BE2C (cell line): ENCODE data around the gene ZNF189.

Source experiments
- DNase-seq: peaks from one replicate; pipeline ENCODE4 v3.0.0-alpha.2; 2020
- H3K27me3 ChIP-seq: fragments of 250-450 bp; sonication (Bioruptor Pico); 2 replicates; pipeline ENCODE4 v1.5.1; 2020; ENCODE audit warnings: mild to moderate bottlenecking
- H3K36me3 ChIP-seq: fragments of 250-450 bp; sonication (Bioruptor Pico); 2 replicates; pipeline ENCODE4 v1.5.1; 2020; ENCODE audit warnings: mild to moderate bottlenecking
- H3K4me1 ChIP-seq: fragments of 250-450 bp; sonication (Bioruptor Pico); 2 replicates; pipeline ENCODE4 v1.5.1; 2020
- H3K4me3 ChIP-seq: 2 replicates; pipeline ENCODE4 v1.5.1; 2011; ENCODE audit warnings: low read depth, low read length
- H3K9me3 ChIP-seq: fragments of 250-450 bp; sonication (Bioruptor Pico); 2 replicates; pipeline ENCODE4 v1.5.1; 2020
- TF ChIP-seq, protein P1 (sequence below): IDR thresholded peaks from 2 replicates; pipeline ENCODE4 v1.5.1; 2012; ENCODE audit warnings: mild to moderate bottlenecking, low read depth, low read length

ZNF189 gene

DNA sequence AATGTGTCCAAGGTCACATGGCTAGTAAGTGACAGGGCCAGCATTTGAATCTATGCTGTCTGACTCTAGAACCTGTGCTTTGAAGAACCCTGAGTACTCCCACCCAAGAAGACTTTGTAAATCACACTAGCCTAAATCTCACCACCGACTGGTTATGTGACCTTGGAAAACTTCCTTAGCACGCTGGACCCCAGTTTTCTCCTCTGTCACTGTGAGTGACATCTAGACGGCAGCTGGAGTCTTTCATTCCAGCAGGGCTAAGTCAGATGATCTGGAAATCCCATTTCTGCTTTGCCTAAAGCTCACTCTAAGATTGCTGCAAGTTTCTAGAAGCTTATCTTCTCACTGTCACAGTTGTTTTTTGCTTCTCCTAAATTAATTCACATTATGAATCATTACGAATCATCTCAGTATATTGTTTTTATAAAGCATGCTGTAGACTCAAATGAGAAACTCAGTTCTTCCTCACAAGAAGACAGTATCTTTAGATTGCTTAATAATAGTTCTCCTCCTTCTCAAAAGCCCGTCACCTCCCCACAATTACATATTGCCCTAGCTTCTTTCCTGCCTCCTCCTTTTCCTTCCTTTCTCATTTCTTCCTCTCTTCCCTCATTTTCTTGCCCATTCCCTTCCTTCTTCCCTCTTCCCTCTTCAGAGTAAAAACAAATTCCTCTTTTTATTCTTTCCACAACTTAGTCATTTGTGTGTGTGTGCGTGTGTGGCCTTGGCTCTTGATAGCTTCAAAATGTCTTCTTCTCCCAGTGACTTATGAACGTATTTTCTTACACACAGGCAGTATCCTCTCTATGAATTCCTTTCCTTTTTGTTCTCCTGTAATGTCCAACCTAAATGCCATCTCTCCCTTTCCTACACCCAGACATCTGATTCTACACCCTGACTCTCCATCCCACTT lies 20.1 kb downstream of the ZNF189 start:
- Histone ChIP-seq H3K36me3 (no peaks in the 10 kb centered on the region), H3K27me3 (no peaks in the 10 kb centered on the region), H3K4me3 (no peak overlapping the region), H3K4me1 (no peaks in the 10 kb centered on the region), H3K9me3 (no peaks in the 10 kb centered on the region)
- TF ChIP-seq, protein P1, sequence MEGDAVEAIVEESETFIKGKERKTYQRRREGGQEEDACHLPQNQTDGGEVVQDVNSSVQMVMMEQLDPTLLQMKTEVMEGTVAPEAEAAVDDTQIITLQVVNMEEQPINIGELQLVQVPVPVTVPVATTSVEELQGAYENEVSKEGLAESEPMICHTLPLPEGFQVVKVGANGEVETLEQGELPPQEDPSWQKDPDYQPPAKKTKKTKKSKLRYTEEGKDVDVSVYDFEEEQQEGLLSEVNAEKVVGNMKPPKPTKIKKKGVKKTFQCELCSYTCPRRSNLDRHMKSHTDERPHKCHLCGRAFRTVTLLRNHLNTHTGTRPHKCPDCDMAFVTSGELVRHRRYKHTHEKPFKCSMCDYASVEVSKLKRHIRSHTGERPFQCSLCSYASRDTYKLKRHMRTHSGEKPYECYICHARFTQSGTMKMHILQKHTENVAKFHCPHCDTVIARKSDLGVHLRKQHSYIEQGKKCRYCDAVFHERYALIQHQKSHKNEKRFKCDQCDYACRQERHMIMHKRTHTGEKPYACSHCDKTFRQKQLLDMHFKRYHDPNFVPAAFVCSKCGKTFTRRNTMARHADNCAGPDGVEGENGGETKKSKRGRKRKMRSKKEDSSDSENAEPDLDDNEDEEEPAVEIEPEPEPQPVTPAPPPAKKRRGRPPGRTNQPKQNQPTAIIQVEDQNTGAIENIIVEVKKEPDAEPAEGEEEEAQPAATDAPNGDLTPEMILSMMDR: no peak
- no peak for DNase-seq

DNA sequence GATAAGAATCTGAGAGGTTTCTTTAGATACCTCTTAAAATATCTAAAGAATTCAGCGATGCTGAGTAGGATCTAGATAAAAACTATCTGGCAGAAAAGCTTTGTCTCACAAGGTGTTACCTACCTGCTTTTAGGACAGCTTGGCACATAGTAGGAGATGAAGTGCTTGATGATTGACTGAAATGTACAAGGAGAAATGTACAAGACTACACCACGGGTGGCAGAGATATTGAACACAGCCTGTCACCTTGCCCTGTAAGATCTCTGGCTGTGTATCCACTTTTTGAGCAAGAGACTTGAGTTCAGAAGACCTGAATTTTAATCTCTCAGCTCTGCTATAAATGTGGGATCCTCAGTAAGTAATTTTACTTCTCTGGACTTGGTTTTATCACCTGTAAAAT lies 21.2 kb downstream of the ZNF189 start:
- no peaks in the 10 kb centered on the region for H3K36me3 ChIP-seq
- TF ChIP-seq, protein P1: no peak
- DNase-seq: no peak
- no peaks in the 10 kb centered on the region for H3K27me3 ChIP-seq
- no peak overlapping the region for H3K4me3 ChIP-seq
- H3K4me1 ChIP-seq: no peaks in the 10 kb centered on the region
- no peaks in the 10 kb centered on the region for H3K9me3 ChIP-seq

DNA sequence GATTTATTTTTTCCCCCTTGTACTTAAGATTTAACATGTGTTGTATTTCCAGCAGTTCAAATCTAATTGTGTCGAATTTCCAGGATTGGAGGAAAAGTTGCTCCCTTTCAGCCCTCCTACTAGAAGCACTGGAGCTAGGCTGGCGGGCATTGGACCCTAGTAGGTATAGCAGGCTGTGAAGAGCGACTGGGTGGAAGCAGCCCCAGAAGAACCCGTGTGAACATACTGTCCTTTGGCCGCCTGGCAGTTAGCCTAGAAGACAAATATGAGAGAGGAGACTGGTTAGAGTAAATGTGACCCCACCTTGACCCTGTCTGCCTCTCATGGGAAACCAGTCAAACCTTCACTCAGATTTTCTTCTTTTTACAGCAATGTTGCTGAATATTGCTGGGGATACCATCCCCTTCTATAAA lies 23.0 kb downstream of the ZNF189 start:
- DNase-seq: no peak
- H3K4me3 ChIP-seq: no peak overlapping the region
- no peaks in the 10 kb centered on the region for H3K9me3 ChIP-seq
- TF ChIP-seq, protein P1: no peak
- H3K27me3 ChIP-seq: 0 out of 2 replicates have a peak, but pooled peaks cover 2% of the 10 kb centered on the region
- no peaks in the 10 kb centered on the region for H3K36me3 ChIP-seq
- no peaks in the 10 kb centered on the region for H3K4me1 ChIP-seq

DNA sequence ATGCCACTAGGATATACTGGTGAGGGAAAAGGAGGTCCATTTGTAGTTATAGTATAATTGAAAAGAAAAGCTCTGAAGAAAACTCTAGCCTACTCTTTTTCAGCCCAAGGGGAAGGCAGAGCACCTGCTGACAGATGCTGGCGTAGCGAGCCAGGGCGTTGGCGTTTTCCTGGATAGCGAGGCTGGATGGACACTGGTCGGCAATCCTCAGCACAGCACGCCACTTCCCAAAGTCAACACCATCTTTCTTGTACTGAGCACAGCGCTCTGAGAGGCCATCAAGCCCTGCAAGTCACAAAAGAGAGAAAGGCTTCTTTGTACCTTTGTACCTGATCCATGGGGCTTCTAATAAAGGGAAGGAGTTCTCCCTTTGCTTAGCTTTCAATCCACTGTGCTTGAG lies 28.7 kb downstream of the ZNF189 start:
- TF ChIP-seq, protein P1: no peak
- Histone ChIP-seq H3K27me3 (peaks cover 7% of the 10 kb centered on the region; the same call in 1 of the 2 replicates), H3K4me1 (no peaks in the 10 kb centered on the region), H3K36me3 (no peaks in the 10 kb centered on the region), H3K4me3 (no peak overlapping the region), H3K9me3 (no peaks in the 10 kb centered on the region; the same call in 1 of the 2 replicates)
- no peak for DNase-seq

DNA sequence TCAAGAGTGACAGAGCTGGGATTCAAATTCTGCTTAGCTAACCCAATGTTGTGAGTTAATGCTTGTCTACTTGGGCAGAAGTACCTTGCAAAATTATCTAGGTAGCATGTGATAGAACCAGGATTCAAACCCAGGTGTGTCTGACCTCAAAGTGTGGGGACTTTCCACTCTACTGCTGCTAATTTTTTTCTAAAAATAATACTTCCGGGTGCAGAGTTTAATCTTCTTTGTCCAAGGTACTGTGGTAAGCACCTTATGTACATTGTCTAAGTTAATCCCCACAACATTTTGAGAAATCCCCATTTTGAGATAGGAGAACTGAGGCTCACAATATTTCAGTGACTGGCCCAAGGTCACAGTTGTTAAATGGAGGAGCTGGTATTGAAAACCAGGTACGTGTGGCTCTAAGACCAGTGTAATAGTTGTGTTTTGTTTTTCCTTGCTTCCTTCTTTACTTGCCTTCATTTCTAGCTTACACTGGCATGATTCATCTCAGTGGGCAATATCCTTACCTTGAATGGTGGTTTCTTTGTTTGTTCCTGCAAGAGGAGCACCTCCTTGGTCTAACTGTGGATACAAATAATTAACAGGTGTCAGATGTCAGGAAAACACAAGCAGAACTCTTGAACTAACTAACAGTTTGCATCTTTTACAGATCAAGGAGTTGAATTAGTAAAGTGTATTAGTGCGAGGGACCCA lies 29.5 kb downstream of the ZNF189 start:
- Histone ChIP-seq H3K4me3 (no peak overlapping the region), H3K27me3 (peaks cover 7% of the 10 kb centered on the region; the same call in 1 of the 2 replicates), H3K9me3 (no peaks in the 10 kb centered on the region; the same call in 1 of the 2 replicates), H3K36me3 (no peaks in the 10 kb centered on the region), H3K4me1 (no peaks in the 10 kb centered on the region)
- DNase-seq: no peak
- TF ChIP-seq, protein P1: no peak
